Uterus (tissue), 4 donors: ENCODE measurements around the gene ZNF627. TPM values are rescaled to one million over a fixed set of nuclear protein-coding genes. Genes with fewer than 3 reads are reported as not detected.

ENCODE experiments used
- DNase-seq, 2 donors: peaks; one replicate each; pipeline ENCODE4 v3.0.0-alpha.2; 2019 to 2020
- H3K27ac ChIP-seq, 2 donors: fragments of 200-600 bp; sonication (generic); 1 replicate in 1 of 2; 2 replicates in 1 of 2; pipeline ENCODE4 v1.5.1; 2016 to 2018
- H3K27me3 ChIP-seq, 2 donors: fragments of 200-600 bp; sonication (generic); one replicate each; pipeline ENCODE4 v1.5.1; 2018 to 2019; ENCODE audit warnings: control low read depth in 1 of 2
- H3K36me3 ChIP-seq, 2 donors: fragments of 200-600 bp; sonication (generic); one replicate each; pipeline ENCODE4 v1.5.1; 2019; ENCODE audit warnings: control low read depth in 1 of 2
- H3K4me1 ChIP-seq, 2 donors: fragments of 200-600 bp; sonication (generic); one replicate each; pipeline ENCODE4 v1.5.1; 2018 to 2019; ENCODE audit warnings: control low read depth in 1 of 2
- H3K4me3 ChIP-seq, 2 donors: fragments of 200-600 bp; sonication (generic); 1 replicate in 1 of 2; 2 replicates in 1 of 2; pipeline ENCODE4 v1.5.1; 2018 to 2019; ENCODE audit warnings: mild to moderate bottlenecking in 1 of 2
- H3K9me3 ChIP-seq, 2 donors: fragments of 200-600 bp; sonication (generic); one replicate each; pipeline ENCODE4 v1.5.1; 2019; ENCODE audit warnings: control low read depth in 1 of 2
- POLR2A ChIP-seq, 2 donors: fragments of 450-650 bp; IDR thresholded peaks; one replicate each; pipeline ENCODE4 v1.6.1; 2016; ENCODE audit warnings: antibody characterized with exemption in 2 of 2, mild to moderate bottlenecking in 1 of 2, moderate library complexity in 1 of 2
- intact Hi-C: fragments of 100-400 bp; cut with DNase I; formaldehyde crosslinking; loops from one replicate; pipeline ENCODE4 v1.15.1; 2023; ENCODE audit warnings: low total_unique reads
- total RNA-seq, 4 donors: library from RNA; depleted of rRNA in 3 of 4; stranded (reverse); fragments of >200 nt in 3 of 4; gene quantifications; one replicate each; pipeline versions ENCODE4 v1.1.0 to v1.2.4, GENCODE V29; 2014 to 2023
- TF ChIP-seq, protein P1 (sequence below), 4 experiments: fragments of 200-600 bp in 2 of 4; fragments of 450-650 bp in 2 of 4; sonication (generic) in 2 of 4; IDR thresholded peaks; one replicate each; pipeline ENCODE4 v1.5.1; 2016 to 2019; ENCODE audit warnings: antibody characterized with exemption in 4 of 4, mild to moderate bottlenecking in 2 of 4, moderate library complexity in 1 of 4
- donor health status: DM: yes; HTN: yes; CAD: no.

The ZNF627 gene
- total RNA-seq, 4 donors from 2014 or later = 20.6 to 70.6 (median 36.0) TPM

DNA sequence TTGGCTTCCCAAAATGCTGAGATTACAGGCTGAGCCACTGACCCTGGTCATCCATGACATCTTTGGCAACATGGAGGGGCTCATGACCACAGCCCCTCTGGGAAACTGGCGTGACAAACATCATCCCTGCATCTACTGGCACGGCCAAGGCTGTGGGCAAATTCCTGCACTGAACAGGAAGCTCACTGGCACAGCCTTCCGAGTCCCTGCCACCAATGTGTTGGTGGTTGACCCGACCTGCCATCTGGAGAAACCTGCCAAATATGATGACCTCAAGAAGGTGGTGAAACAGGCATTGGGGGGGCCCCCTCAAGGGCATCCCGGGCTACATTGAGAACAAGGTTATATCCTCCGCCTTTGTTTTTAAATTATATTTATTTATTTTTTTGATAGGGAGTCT, 11.0 kb upstream of the ZNF627 start:
- Histone ChIP-seq H3K36me3 (no peaks in the 10 kb centered on the region), H3K4me1 (peaks cover 0 to 4% of the 10 kb centered on the region in 2 donors), H3K27ac (no peak overlapping the region), H3K4me3 (no peak overlapping the region), H3K9me3 (no peaks in the 10 kb centered on the region), H3K27me3 (no peaks in the 10 kb centered on the region)
- intact Hi-C loops = loop anchor here (10.0 kb wide), 1 partner anchor 102 kb away; the partner anchor contains the start of gene ELAVL3
- no peak for TF ChIP-seq POLR2A (IDR thresholded peaks at IDR 0.05)
- TF ChIP-seq, protein P1, sequence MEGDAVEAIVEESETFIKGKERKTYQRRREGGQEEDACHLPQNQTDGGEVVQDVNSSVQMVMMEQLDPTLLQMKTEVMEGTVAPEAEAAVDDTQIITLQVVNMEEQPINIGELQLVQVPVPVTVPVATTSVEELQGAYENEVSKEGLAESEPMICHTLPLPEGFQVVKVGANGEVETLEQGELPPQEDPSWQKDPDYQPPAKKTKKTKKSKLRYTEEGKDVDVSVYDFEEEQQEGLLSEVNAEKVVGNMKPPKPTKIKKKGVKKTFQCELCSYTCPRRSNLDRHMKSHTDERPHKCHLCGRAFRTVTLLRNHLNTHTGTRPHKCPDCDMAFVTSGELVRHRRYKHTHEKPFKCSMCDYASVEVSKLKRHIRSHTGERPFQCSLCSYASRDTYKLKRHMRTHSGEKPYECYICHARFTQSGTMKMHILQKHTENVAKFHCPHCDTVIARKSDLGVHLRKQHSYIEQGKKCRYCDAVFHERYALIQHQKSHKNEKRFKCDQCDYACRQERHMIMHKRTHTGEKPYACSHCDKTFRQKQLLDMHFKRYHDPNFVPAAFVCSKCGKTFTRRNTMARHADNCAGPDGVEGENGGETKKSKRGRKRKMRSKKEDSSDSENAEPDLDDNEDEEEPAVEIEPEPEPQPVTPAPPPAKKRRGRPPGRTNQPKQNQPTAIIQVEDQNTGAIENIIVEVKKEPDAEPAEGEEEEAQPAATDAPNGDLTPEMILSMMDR (IDR thresholded peaks at IDR 0.05) = no peak
- DNase-seq = no peak

DNA sequence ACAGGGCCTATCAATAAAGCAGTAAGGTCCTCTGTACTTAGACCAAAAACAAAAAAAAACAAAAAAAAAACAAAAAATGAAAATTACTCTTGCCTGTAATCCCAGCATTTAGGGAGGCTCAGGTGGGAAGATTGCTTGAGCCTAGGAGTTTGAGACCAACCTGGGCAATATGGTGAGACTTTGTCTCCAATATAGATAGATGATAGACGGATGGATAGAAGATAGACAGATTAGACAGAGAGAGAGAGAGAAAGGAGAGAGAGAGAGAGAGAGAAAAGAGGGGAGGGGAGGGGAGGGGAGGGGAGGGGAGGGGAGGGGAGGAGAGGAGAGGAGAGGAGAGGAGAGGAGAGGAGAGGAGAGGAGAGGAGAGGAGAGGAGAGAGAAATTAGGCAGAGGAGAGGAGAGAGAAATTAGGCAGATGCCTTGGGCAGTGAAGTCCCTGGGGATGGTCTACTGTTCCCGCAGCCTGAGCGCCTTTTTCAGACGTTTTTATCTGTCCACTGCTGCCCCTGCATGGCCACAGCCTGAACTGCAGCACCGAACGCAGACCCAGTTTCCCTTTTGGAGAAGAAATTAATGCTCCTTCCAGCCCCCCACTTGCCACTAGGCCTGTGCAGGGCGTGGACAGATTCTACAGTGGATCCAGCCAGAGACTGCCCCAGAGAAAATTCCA, 9.8 kb upstream of the ZNF627 start:
- Histone ChIP-seq H3K27me3 (no peaks in the 10 kb centered on the region), H3K4me3 (no peak overlapping the region), H3K4me1 (peaks cover 0 to 4% of the 10 kb centered on the region in 2 donors), H3K9me3 (no peaks in the 10 kb centered on the region), H3K36me3 (no peaks in the 10 kb centered on the region), H3K27ac (peak overlapping the region; percentile 0 to 7)
- intact Hi-C loops = loop anchor here (10.0 kb wide), 1 partner anchor 103 kb away; the partner anchor contains the start of gene ELAVL3
- DNase-seq = peak; percentile 79 to 83
- no peak for TF ChIP-seq POLR2A (IDR thresholded peaks at IDR 0.05)
- TF ChIP-seq, protein P1 (IDR thresholded peaks at IDR 0.05) = peak; percentile 85 to 97 (median 92)

DNA sequence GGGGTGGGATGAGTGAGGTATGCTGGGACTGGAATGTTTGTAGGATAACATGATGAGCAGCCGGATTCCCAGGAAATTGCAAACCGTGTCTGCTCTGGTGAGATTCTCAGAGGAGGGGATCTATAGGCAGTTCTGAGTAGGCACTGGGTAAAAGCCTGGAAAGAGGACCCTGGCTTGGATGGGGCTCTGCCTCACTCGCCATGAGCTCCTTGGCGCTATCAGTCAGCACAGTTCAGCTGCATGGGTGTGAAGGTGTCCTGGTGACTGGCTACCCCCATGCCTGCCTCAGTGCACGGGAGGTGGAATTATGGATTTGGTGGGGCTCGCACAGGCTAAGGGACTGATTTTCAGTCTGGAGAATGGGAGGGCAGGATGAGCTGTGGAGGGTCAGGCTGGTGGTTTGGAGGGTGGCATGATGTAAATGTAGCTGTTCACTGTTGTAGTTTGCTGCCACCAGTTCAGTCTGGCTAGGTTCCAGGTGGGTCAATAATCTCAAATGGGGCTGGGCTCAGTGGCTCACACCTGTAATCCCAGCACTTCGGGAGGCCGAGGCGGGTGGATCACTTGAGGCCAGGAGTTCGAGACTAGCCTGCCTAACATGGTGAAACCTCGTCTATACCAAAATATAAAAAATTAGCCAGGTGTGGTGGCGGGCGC, 9.2 kb upstream of the ZNF627 start:
- peaks cover 0 to 4% of the 10 kb centered on the region in 2 donors for H3K4me1 ChIP-seq
- TF ChIP-seq POLR2A (IDR thresholded peaks at IDR 0.05) = no peak
- TF ChIP-seq, protein P1 (IDR thresholded peaks at IDR 0.05) = no peak
- intact Hi-C loops = loop anchor here (10.0 kb wide), 1 partner anchor 103 kb away; the partner anchor contains the start of gene ELAVL3
- H3K9me3 ChIP-seq = no peaks in the 10 kb centered on the region
- H3K27me3 ChIP-seq = no peaks in the 10 kb centered on the region
- no peak for DNase-seq
- H3K36me3 ChIP-seq = no peaks in the 10 kb centered on the region
- H3K4me3 ChIP-seq = no peak overlapping the region
- H3K27ac ChIP-seq = peak overlapping the region; percentile 0 to 7

DNA sequence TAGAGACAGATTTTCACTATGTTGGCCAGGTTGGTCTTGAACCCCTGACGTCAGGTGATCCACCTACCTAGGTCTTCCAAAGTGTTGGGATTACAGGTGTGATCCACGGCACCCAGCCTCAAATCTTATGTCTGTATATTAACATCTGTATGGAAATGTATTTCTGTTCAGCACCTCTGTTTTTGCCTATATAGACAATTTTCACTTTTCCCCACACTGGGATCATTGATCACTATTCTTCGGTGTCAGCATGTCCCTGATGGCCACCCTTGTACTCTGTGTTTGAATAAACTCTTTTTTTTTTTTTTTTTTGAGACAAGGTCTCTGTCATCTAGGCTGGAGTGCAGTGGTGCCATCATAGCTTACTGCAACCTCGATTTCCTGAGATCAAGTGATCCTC, 3.2 kb upstream of the ZNF627 start:
- Histone ChIP-seq H3K4me1 (peaks cover 3 to 9% of the 10 kb centered on the region in 2 donors), H3K9me3 (no peaks in the 10 kb centered on the region), H3K36me3 (no peaks in the 10 kb centered on the region), H3K27ac (no peak overlapping the region), H3K4me3 (no peak overlapping the region), H3K27me3 (no peaks in the 10 kb centered on the region)
- intact Hi-C loops = no loop called here
- no peak for DNase-seq
- no peak for TF ChIP-seq POLR2A (IDR thresholded peaks at IDR 0.05)
- TF ChIP-seq, protein P1 (IDR thresholded peaks at IDR 0.05) = no peak

DNA sequence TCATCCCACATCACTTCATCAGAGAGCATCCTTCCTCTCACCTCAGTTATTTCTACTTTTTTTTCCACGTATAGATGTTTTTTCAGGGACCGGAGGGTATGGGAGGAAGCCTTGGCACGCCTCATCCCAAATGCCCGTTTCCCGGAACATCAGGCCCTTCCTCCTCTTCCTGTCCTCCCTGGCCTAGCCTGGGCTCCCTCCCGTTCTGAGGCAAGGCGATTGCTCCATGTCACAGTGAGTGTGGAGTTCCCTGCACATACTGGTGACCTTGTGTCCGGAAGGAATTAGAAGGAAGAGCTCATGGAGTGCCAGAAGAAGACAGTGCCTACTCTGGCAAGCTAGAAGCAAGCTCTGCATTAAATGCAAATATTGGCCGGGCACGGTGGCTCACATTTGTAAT, 1.1 kb upstream of the ZNF627 start:
- H3K36me3 ChIP-seq = no peaks in the 10 kb centered on the region
- TF ChIP-seq, protein P1 (IDR thresholded peaks at IDR 0.05) = no peak
- no peak for TF ChIP-seq POLR2A (IDR thresholded peaks at IDR 0.05)
- DNase-seq = no peak
- intact Hi-C loops = no loop called here
- H3K4me3 ChIP-seq = no peak overlapping the region
- no peaks in the 10 kb centered on the region for H3K9me3 ChIP-seq
- H3K27ac ChIP-seq = peak overlapping the region; percentile 86 to 91
- peaks cover 6 to 9% of the 10 kb centered on the region in 2 donors for H3K4me1 ChIP-seq
- no peaks in the 10 kb centered on the region for H3K27me3 ChIP-seq
